ENCODE data around the gene CELF5.
"Not testable (repeated sequence)": the region's sequence is repeated elsewhere in the genome, so short reads cannot be mapped to it uniquely, and the experiment has no call there.

GRCh38 chr19:3288437-3288836, 64.0 kb downstream of the CELF5 start:
- TF ChIP-seq E2F8 (IDR thresholded peaks at IDR 0.05; ENCODE audit: low read depth, partially characterized antibody); POLR2A (IDR thresholded peaks at IDR 0.05; ENCODE audit: low read depth, low read length); TAF1 (IDR thresholded peaks at IDR 0.05; ENCODE audit: borderline replicate concordance, low read depth, low read length): not testable (repeated sequence)
